Measurements from ENCODE around the gene FNBP1.

The FNBP1 gene

DNA sequence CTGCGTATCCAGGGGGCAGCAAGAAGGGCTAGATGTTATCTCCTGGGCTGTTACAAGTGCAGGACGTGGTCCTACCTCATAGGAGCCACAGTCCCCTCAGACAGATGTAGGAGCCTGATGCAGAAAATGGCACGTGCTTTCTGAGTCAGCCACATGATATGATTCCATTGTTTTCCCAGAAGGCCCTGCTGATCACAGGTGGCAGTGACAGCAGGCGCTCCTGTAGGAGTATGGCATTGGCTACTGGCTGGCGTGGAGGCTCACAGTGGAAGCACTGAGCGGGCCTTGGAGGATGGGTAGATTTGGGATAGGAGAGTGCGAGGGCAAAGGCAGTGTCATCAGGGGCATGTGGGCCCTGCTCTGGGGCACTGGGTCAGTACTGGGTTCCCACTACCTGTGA lies 185.8 kb downstream of the FNBP1 start:
- TF ChIP-seq, protein P1, sequence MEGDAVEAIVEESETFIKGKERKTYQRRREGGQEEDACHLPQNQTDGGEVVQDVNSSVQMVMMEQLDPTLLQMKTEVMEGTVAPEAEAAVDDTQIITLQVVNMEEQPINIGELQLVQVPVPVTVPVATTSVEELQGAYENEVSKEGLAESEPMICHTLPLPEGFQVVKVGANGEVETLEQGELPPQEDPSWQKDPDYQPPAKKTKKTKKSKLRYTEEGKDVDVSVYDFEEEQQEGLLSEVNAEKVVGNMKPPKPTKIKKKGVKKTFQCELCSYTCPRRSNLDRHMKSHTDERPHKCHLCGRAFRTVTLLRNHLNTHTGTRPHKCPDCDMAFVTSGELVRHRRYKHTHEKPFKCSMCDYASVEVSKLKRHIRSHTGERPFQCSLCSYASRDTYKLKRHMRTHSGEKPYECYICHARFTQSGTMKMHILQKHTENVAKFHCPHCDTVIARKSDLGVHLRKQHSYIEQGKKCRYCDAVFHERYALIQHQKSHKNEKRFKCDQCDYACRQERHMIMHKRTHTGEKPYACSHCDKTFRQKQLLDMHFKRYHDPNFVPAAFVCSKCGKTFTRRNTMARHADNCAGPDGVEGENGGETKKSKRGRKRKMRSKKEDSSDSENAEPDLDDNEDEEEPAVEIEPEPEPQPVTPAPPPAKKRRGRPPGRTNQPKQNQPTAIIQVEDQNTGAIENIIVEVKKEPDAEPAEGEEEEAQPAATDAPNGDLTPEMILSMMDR (IDR thresholded peaks at IDR 0.05; ENCODE audit: low read depth, low read length): no peak
- TF ChIP-seq POLR2A (IDR thresholded peaks at IDR 0.05; ENCODE audit: extremely low read depth, insufficient read length) (no peak), MYC (IDR thresholded peaks at IDR 0.05; ENCODE audit: low read depth, low read length) (no peak)
- DNase-seq (ENCODE audit: low read depth): no peak
- H3K4me3 ChIP-seq (ENCODE audit: low read depth, low read length): no peak overlapping the region

DNA sequence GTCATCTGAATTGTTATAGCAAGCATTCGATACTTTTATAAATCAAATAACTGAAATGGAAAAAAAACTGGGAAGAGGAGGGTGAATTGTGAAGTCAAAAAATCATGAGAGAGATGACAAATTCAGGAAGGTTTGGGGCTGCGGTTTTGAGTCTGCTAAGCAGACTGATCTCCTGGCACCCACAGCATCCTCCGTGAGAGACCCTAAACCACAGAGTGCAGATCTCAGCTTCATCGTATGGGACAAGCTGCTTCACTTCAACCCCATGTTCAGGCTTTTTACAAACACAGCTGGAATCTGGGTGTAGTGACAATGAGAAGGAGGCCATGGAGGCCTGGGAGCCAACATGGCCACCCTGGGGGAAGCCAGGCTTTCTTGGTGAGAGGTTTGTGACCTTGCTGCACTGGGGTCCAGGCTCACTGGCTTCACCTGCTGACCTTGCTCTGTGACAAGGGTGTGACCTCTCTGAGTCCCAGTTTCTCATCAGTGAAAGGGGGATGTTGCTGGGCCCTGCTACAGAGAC lies 188.3 kb downstream of the FNBP1 start:
- no peak overlapping the region for H3K4me3 ChIP-seq (ENCODE audit: low read depth, low read length)
- TF ChIP-seq, protein P1 (IDR thresholded peaks at IDR 0.05; ENCODE audit: low read depth, low read length): no peak
- TF ChIP-seq, protein P2, sequence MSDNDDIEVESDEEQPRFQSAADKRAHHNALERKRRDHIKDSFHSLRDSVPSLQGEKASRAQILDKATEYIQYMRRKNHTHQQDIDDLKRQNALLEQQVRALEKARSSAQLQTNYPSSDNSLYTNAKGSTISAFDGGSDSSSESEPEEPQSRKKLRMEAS (IDR thresholded peaks at IDR 0.05; ENCODE audit: low read depth, low read length): no peak
- TF ChIP-seq MYC (IDR thresholded peaks at IDR 0.05; ENCODE audit: low read depth, low read length): no peak
- no peak for TF ChIP-seq POLR2A (IDR thresholded peaks at IDR 0.05; ENCODE audit: extremely low read depth, insufficient read length)
- DNase-seq (ENCODE audit: low read depth): no peak

DNA sequence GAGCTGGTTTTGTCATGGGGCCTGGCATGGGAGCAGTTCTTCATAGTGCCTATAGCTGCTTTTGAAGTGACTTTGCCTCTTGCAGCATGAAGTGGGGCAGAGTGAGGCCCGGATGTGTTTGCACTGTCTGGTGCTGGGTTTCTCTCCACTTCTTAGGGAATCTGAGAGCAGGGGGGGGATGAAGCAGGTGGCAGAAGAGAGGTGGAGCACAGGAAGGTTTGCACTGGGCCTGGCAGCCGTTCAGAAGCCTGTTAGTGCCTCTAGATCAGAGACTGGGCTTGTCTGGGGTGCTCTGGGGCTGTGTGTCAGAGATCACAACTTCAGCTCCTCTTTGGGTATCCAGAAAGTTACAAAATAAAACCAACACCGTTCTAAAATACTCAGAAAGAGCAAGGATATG lies 189.4 kb downstream of the FNBP1 start:
- no peak for DNase-seq (ENCODE audit: low read depth)
- TF ChIP-seq, protein P1 (IDR thresholded peaks at IDR 0.05; ENCODE audit: low read depth, low read length): no peak
- no peak for TF ChIP-seq POLR2A (IDR thresholded peaks at IDR 0.05; ENCODE audit: extremely low read depth, insufficient read length)
- no peak for TF ChIP-seq MYC (IDR thresholded peaks at IDR 0.05; ENCODE audit: low read depth, low read length)
- H3K4me3 ChIP-seq (ENCODE audit: low read depth, low read length): no peak overlapping the region

DNA sequence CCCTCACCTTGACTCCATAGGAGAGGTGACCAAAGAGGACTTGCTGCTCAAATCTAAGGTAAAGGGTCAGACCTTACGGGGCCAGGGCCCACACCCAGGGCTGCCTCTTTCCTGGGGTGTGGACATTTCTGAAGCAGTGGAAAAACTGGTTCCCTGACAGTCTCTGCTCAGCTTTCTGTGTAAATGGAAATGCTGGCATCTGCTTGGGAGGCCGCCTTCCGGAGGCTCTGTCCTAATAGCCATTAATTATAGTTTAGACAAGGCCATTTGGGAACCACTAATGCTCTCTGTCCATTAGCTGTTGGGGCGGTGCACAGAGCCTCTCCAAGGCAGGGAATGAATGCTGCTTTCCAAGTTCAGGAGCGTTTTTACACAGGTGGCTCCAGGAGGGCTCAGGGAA lies 190.4 kb downstream of the FNBP1 start:
- no peak overlapping the region for H3K4me3 ChIP-seq (ENCODE audit: low read depth, low read length)
- DNase-seq (ENCODE audit: low read depth): no peak
- TF ChIP-seq, protein P1 (IDR thresholded peaks at IDR 0.05; ENCODE audit: low read depth, low read length): no peak
- TF ChIP-seq, protein P2 (IDR thresholded peaks at IDR 0.05; ENCODE audit: low read depth, low read length): no peak
- TF ChIP-seq MYC (IDR thresholded peaks at IDR 0.05; ENCODE audit: low read depth, low read length) (no peak), POLR2A (IDR thresholded peaks at IDR 0.05; ENCODE audit: extremely low read depth, insufficient read length) (no peak)

DNA sequence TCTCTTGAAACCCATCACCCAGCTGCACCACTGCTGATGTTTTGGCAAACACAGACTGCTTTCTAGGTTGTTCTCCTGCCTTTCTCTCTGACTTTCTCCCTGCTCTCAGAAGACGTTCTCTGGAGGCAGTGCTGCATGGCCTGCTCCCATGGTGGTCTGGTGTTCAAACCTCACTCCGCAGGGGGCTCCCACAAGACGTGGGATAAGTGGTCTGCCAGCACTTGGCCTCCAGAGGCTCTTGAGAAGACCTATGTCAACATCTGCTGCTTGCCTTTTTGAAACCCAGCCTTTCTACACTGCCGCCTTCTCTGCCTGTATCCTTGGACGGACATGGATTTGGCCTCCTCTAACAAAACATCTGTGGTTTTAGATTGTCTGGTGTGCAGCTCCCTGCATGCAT lies 191.2 kb downstream of the FNBP1 start:
- H3K4me3 ChIP-seq (ENCODE audit: low read depth, low read length): no peak overlapping the region
- TF ChIP-seq POLR2A (IDR thresholded peaks at IDR 0.05; ENCODE audit: extremely low read depth, insufficient read length): no peak
- TF ChIP-seq, protein P2 (IDR thresholded peaks at IDR 0.05; ENCODE audit: low read depth, low read length): no peak
- TF ChIP-seq MYC (IDR thresholded peaks at IDR 0.05; ENCODE audit: low read depth, low read length): no peak
- TF ChIP-seq, protein P1 (IDR thresholded peaks at IDR 0.05; ENCODE audit: low read depth, low read length): no peak
- peak; percentile 32 for DNase-seq (ENCODE audit: low read depth)
